SH-SY5Y (cell line): Measurements from ENCODE around the gene PDE4D.

Source experiments
- GATA2 ChIP-seq: IDR thresholded peaks from 2 replicates; pipeline ENCODE4 v1.6.1; 2011; ENCODE audit warnings: mild to moderate bottlenecking, low read depth, low read length
- GATA3 ChIP-seq: IDR thresholded peaks from 2 replicates; pipeline ENCODE4 v1.6.1; 2011; ENCODE audit warnings: low read depth, mild to moderate bottlenecking, low read length, moderate library complexity

PDE4D gene

GRCh38 chr5:59732806-59733205, 160.7 kb downstream of the PDE4D start:
- TF ChIP-seq GATA3 (no peak), GATA2 (no peak)

- no peak for TF ChIP-seq GATA2
- no peak for TF ChIP-seq GATA3
These were observed 161.2 kb downstream of the PDE4D start for GRCh38 chr5:59732301-59732700.

GRCh38 chr5:59731809-59732208, 161.7 kb downstream of the PDE4D start:
- TF ChIP-seq GATA3, result no peak
- no peak for TF ChIP-seq GATA2

GRCh38 chr5:59729820-59730219, 163.7 kb downstream of the PDE4D start:
- TF ChIP-seq GATA3, result no peak
- TF ChIP-seq GATA2, result no peak

GRCh38 chr5:59729357-59729756, 164.2 kb downstream of the PDE4D start:
- no peak for TF ChIP-seq GATA3
- no peak for TF ChIP-seq GATA2

- TF ChIP-seq GATA2, result no peak
- no peak for TF ChIP-seq GATA3
These were observed 165.2 kb downstream of the PDE4D start for GRCh38 chr5:59728356-59728755.

- TF ChIP-seq GATA2 (no peak), GATA3 (no peak)
These were observed 166.3 kb downstream of the PDE4D start for GRCh38 chr5:59727186-59727585.

- TF ChIP-seq GATA2 (no peak), GATA3 (no peak)
These were observed 168.1 kb downstream of the PDE4D start for GRCh38 chr5:59725392-59725767.

- TF ChIP-seq GATA3 (no peak), GATA2 (no peak)
These were observed 168.8 kb downstream of the PDE4D start for GRCh38 chr5:59724482-59725391.

- TF ChIP-seq GATA2, result no peak
- TF ChIP-seq GATA3, result no peak
These were observed 170.7 kb downstream of the PDE4D start for GRCh38 chr5:59722874-59723273.

GRCh38 chr5:59721741-59722140, 171.8 kb downstream of the PDE4D start:
- no peak for TF ChIP-seq GATA3

GRCh38 chr5:59720063-59720462, 173.5 kb downstream of the PDE4D start:
- TF ChIP-seq GATA2 (no peak), GATA3 (no peak)

GRCh38 chr5:59716966-59717500, 176.5 kb downstream of the PDE4D start:
- TF ChIP-seq GATA2, result no peak

GRCh38 chr5:59716029-59716428, 177.5 kb downstream of the PDE4D start:
- TF ChIP-seq GATA3 (no peak), GATA2 (no peak)

- TF ChIP-seq GATA3 (no peak), GATA2 (no peak)
These were observed 178.3 kb downstream of the PDE4D start for GRCh38 chr5:59715228-59715627.

GRCh38 chr5:59713498-59713844, 180.1 kb downstream of the PDE4D start:
- no peak for TF ChIP-seq GATA2
- TF ChIP-seq GATA3, result no peak
